Progenitor cell of endocrine pancreas (in vitro differentiated cells): Measurements from ENCODE around the gene MESP1. TPM values are rescaled to one million over a fixed set of nuclear protein-coding genes. Genes with fewer than 3 reads are reported as not detected.

ENCODE experiments used
- DNase-seq: peaks from one replicate; pipeline ENCODE4 v3.0.0; 2021; ENCODE audit warnings: low spot score; ENCODE audit not compliant: unreplicated experiment
- H3K27ac Mint-ChIP-seq: 2 replicates; pipeline ENCODE4 v1.8.0; 2021; ENCODE audit warnings: mild to moderate bottlenecking, moderate library complexity, mixed read lengths
- H3K27me3 Mint-ChIP-seq: 2 replicates; pipeline ENCODE4 v1.8.0; 2021; ENCODE audit warnings: mixed read lengths
- H3K36me3 Mint-ChIP-seq: 2 replicates; pipeline ENCODE4 v1.8.0; 2022; ENCODE audit warnings: mixed read lengths; ENCODE audit not compliant: insufficient read depth
- H3K4me1 Mint-ChIP-seq: 2 replicates; pipeline ENCODE4 v1.8.0; 2021; ENCODE audit warnings: low read depth, mixed read lengths
- H3K4me3 Mint-ChIP-seq: 2 replicates; pipeline ENCODE4 v1.8.0; 2021; ENCODE audit warnings: low read depth, mild to moderate bottlenecking, moderate library complexity, mixed read lengths
- H3K9me3 Mint-ChIP-seq: 2 replicates; pipeline ENCODE4 v1.8.0; 2021; ENCODE audit warnings: low read depth, mixed read lengths
- total RNA-seq: library from RNA; stranded (reverse); gene quantifications from 2 replicates; pipeline ENCODE4 v1.2.1, GENCODE V29; 2021
- TF ChIP-seq, protein P1 (sequence below): fragments of 200-600 bp; sonication (generic); IDR thresholded peaks from one replicate; pipeline ENCODE4 v1.5.0; 2021; ENCODE audit warnings: antibody characterized with exemption, mild to moderate bottlenecking; ENCODE audit not compliant: unreplicated experiment

The MESP1 gene
- total RNA-seq, 1 donor from 2014 or later = 0.50 TPM

GRCh38 chr15:89777782-89778380 is 26.8 kb upstream of the MESP1 start:
- Mint-ChIP-seq H3K4me1 (no peaks in the 10 kb centered on the region), H3K36me3 (no peaks in the 10 kb centered on the region), H3K4me3 (no peak overlapping the region), H3K27me3 (peaks cover 41% of the 10 kb centered on the region), H3K27ac (no peak overlapping the region), H3K9me3 (no peaks in the 10 kb centered on the region)
- TF ChIP-seq, protein P1, sequence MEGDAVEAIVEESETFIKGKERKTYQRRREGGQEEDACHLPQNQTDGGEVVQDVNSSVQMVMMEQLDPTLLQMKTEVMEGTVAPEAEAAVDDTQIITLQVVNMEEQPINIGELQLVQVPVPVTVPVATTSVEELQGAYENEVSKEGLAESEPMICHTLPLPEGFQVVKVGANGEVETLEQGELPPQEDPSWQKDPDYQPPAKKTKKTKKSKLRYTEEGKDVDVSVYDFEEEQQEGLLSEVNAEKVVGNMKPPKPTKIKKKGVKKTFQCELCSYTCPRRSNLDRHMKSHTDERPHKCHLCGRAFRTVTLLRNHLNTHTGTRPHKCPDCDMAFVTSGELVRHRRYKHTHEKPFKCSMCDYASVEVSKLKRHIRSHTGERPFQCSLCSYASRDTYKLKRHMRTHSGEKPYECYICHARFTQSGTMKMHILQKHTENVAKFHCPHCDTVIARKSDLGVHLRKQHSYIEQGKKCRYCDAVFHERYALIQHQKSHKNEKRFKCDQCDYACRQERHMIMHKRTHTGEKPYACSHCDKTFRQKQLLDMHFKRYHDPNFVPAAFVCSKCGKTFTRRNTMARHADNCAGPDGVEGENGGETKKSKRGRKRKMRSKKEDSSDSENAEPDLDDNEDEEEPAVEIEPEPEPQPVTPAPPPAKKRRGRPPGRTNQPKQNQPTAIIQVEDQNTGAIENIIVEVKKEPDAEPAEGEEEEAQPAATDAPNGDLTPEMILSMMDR = no peak
- no peak for DNase-seq

DNA sequence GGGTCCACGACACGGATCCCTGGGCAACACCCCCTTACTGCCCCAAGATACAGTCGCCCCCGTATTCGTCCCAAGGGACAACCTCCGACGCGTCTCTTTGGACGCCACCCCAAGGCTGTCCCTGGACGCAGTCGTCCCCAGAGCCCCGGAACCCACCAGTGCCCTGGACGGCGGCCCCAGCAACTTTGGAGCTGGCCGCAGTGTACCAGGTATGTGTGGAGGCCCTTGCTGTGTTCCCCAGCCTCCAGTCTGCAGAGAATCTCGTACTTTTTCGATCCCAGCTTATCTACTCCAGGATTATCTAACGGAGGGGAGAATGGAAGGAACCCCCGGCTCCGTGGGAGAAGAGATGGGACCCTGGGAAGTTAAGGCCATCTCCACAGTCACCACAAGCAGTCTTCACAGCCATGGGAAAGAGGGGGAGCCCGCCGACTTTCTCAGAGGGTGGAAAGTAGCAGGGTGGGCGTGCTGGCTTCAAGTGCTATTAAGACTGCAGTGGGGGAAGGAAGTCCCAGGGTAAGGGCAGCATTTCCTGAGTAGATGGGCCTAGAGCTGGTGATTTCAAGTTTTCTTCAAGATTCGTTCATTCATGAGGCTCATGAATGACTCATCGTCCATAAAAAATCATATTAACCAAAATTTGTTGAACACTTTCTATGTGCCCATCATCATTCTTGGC is 26.2 kb upstream of the MESP1 start:
- H3K9me3 Mint-ChIP-seq = no peaks in the 10 kb centered on the region
- TF ChIP-seq, protein P1 = no peak
- no peaks in the 10 kb centered on the region for H3K4me1 Mint-ChIP-seq
- H3K27ac Mint-ChIP-seq = no peak overlapping the region
- H3K36me3 Mint-ChIP-seq = no peaks in the 10 kb centered on the region
- H3K27me3 Mint-ChIP-seq = peaks cover 39% of the 10 kb centered on the region
- no peak for DNase-seq
- H3K4me3 Mint-ChIP-seq = peak overlapping the region; percentile 31

DNA sequence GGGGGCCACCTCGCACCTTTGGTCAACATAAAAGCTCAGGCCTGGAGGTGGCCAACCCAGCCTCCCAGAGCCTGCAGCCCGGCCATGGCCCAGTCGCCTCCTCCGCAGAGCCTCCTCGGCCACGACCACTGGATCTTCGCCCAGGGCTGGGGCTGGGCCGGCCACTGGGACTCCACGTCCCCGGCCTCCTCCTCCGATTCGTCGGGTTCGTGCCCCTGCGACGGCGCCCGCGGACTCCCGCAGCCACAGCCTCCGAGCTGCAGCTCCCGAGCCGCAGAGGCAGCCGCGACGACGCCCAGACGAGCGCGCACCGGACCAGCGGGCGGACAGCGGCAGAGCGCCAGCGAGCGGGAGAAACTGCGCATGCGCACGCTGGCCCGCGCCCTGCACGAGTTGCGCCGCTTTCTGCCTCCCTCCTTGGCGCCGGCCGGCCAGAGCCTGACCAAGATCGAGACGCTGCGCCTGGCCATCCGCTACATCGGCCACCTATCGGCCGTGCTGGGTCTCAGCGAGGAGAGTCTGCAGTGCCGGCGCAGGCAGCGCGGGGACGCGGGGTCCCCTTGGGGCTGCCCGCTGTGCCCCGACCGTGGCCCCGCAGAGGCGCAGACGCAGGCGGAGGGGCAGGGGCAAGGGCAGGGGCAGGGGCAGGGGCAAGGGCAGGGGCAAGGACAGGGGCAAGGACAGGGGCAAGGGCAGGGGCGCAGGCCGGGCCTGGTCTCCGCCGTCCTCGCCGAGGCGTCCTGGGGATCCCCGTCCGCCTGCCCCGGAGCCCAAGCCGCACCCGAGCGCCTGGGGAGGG is 25.4 kb upstream of the MESP1 start, which contains the start of gene MESP2:
Gene MESP2 (plus strand): TSS at position 59 of the 799 bp plus-strand sequence. CDS start 26 bp downstream, at position 85.
- no peaks in the 10 kb centered on the region for H3K4me1 Mint-ChIP-seq
- peak; percentile 86 for DNase-seq
- H3K27me3 Mint-ChIP-seq = peaks cover 37% of the 10 kb centered on the region
- peak within 1 kb of the TSS; percentile 31 for H3K4me3 Mint-ChIP-seq
- H3K9me3 Mint-ChIP-seq = no peaks in the 10 kb centered on the region
- TF ChIP-seq, protein P1 = peak; percentile 65
- H3K27ac Mint-ChIP-seq = no peak within 1 kb of the TSS
- no peaks in the 10 kb centered on the region for H3K36me3 Mint-ChIP-seq

DNA sequence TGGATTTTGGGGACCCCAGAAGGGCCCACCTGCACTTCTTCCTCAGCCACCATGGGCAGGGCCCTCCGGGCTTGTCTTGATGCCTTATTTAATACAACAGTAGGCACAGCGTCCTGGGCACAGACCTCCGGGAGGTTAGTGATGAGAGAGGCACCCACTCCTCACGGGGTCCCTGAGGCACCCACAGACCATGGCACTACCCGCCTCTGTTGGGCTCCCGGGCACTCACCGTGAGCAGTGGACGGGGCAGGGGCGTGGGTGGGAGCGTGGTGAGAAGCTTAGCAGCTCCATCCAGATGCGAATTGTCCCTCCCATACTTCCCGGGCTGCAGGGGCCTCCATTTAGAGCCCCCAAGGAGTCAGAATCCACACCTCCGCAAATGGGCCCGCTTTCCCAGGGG is 24.8 kb upstream of the MESP1 start:
- no peak overlapping the region for H3K27ac Mint-ChIP-seq
- no peaks in the 10 kb centered on the region for H3K36me3 Mint-ChIP-seq
- TF ChIP-seq, protein P1 = no peak
- DNase-seq = no peak
- H3K9me3 Mint-ChIP-seq = no peaks in the 10 kb centered on the region
- no peak overlapping the region for H3K4me3 Mint-ChIP-seq
- H3K4me1 Mint-ChIP-seq = no peaks in the 10 kb centered on the region
- peaks cover 36% of the 10 kb centered on the region for H3K27me3 Mint-ChIP-seq

- DNase-seq = no peak
- Mint-ChIP-seq H3K4me3 (no peak overlapping the region), H3K27ac (no peak overlapping the region), H3K27me3 (peaks cover 31% of the 10 kb centered on the region), H3K9me3 (no peaks in the 10 kb centered on the region), H3K36me3 (no peaks in the 10 kb centered on the region), H3K4me1 (no peaks in the 10 kb centered on the region)
- TF ChIP-seq, protein P1 = no peak
Measured at GRCh38 chr15:89774492-89774891, 23.4 kb upstream of the MESP1 start.
